GM13977 (cell line): ENCODE results near the gene CACNA1E.

Experiments
- DNase-seq: peaks from one replicate; pipeline ENCODE4 v3.0.0; 2012; ENCODE audit warnings: low spot score
- in situ Hi-C: fragments of 300-500 bp; cut with MboI; formaldehyde crosslinking; loops from one replicate; pipeline ENCODE4 v1.12.0; 2022; ENCODE audit warnings: low sequenced_read_pairs, low pct_unique_long_range_greater_than_20kb, mixed read lengths, inconsistent platforms; ENCODE audit not compliant: unreplicated experiment
- TF ChIP-seq, protein P1 (sequence below): IDR thresholded peaks from 2 replicates; pipeline ENCODE4 v1.5.1; 2012; ENCODE audit warnings: mild to moderate bottlenecking, control low read depth; ENCODE audit not compliant: insufficient read depth; ENCODE audit errors: extremely low read depth, missing control alignments

The CACNA1E gene

DNA sequence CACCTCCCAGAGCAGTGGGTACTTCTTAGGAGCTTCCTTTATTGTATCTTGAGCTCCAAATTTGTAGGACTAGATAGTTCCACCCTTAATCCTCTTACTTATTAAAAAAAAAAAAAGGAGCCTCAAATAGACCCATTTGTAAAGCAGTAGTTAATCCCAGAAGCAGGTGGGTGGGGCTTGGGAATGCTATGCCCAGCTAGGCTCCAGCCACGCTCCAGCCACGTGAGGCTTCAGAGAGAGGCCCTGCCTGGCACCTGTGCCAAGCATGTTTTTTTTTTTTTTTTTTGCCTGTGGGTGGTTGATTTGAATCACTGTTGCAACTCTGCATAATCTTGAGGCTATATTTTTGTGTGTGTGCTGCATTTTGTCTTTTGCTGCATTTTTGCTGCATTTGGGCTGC is 7.0 kb downstream of the CACNA1E start:
- in situ Hi-C loops, result loop anchor here (25.0 kb wide), 1 partner anchor 547 kb away; no protein-coding TSS in a partner anchor
- TF ChIP-seq, protein P1, sequence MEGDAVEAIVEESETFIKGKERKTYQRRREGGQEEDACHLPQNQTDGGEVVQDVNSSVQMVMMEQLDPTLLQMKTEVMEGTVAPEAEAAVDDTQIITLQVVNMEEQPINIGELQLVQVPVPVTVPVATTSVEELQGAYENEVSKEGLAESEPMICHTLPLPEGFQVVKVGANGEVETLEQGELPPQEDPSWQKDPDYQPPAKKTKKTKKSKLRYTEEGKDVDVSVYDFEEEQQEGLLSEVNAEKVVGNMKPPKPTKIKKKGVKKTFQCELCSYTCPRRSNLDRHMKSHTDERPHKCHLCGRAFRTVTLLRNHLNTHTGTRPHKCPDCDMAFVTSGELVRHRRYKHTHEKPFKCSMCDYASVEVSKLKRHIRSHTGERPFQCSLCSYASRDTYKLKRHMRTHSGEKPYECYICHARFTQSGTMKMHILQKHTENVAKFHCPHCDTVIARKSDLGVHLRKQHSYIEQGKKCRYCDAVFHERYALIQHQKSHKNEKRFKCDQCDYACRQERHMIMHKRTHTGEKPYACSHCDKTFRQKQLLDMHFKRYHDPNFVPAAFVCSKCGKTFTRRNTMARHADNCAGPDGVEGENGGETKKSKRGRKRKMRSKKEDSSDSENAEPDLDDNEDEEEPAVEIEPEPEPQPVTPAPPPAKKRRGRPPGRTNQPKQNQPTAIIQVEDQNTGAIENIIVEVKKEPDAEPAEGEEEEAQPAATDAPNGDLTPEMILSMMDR, result no peak

DNA sequence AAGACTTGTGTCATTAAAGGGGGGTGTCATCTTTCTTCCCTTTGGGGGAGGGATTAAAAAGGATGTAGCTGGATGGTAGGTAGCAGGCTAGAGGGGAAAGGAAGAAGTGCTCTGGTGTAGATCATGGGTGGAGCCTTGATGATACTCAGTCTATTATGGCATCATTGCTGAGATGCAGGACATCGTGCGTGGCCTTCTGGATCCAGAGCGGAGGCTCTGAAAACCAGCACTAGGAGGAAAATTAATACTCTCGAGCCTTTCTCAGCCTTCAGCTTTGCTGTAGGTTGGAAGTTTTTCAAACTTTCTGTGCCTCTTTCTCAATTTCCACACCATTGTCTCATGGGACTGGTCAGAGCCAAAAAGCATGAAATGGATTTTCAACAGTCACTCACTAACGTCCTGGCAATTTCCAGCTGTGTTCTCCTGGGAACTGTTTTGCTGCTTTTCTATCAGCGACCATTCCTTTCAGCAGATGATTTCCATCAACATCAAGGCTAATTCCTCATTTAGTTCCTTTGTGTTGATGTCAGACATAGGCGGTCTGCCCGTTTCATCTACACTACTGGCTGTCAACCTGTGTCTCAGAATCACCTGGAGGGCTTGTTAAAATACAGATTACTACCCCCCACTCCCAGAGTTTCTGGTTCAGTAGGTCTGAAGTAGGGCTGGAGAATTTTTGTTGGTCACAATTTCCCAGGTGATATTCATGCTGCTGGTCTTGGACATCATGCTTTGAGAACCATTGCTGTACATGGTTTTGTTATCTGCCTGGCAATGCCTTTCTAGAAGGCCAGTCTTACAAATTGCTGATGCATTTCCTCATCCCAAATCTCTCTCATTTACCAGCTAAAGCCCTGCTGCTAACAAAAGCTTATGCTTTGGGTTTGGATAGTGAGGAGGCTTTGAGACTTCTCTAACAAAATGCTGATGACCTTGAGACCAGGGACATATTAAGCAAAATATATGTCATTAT is 7.7 kb downstream of the CACNA1E start:
- DNase-seq, result no peak
- in situ Hi-C loops, result loop anchor here (25.0 kb wide), 1 partner anchor 546 kb away; no protein-coding TSS in a partner anchor
- TF ChIP-seq, protein P1, result no peak

More for the DNA sequence above, 7.0 kb downstream of the CACNA1E start:
- no peak for DNase-seq

DNA sequence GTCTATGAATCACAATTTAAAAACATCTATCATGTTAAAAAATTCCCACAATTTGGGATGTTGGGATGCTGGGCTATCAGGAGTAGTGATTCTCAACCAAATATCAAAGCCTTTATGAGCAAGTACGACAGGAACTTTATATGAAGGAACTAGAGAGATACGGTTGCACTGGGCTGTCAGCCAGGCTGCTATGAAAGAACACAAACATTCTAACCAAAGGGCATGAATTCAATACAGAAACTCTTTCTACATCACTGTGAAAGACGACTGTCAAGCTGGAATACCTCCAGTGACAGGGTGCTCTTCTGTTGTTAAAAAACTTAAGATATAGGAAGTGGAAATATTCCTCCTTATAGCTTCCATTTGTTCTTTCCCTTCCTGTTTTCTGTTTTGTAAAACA is 9.8 kb downstream of the CACNA1E start:
- no peak for DNase-seq
- in situ Hi-C loops, result loop anchor here (25.0 kb wide), 1 partner anchor 544 kb away; no protein-coding TSS in a partner anchor
- TF ChIP-seq, protein P1, result no peak

DNA sequence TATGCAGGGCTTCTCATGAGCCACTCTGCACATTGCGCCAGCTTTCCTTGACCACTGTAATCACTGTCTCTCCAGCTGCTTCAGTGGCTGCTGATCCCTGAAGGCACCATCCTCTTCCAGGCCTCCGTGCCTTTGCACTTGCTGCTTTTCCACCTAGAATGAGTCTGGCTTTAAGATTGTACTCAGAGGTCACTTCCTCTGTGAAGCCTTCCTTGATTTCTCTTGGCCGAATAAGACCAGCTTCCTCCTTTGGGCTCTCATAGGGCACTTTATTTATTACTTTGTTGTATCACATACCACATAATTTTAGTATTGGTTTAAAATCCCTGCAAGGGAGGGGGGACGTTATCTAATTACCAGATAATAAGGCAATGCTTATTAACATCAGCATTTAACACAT is 10.6 kb downstream of the CACNA1E start:
- no peak for DNase-seq
- in situ Hi-C loops, result loop anchor here (25.0 kb wide), 1 partner anchor 543 kb away; no protein-coding TSS in a partner anchor
- TF ChIP-seq, protein P1, result no peak

DNA sequence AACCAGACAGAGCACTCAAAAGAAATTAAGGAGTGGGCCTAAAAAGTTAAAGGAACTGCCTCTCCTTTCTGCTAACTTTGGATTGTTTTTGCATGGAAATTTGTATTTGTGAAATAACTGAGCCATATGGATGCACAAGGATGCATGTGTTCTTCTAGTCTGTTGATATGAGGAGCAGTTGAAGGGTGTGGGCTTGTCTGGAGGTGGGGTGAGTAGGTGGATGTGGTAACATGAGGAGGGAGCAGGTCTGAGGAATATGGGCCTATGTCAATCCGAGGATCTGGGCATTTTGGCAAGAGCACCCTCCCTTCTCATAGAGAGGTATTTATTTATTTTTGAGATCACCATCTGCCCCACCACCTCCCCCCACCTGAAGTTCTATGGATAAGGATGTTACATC is 13.4 kb downstream of the CACNA1E start:
- TF ChIP-seq, protein P1, result no peak
- no peak for DNase-seq
- in situ Hi-C loops, result loop anchor here (25.0 kb wide), 1 partner anchor 541 kb away; no protein-coding TSS in a partner anchor

DNA sequence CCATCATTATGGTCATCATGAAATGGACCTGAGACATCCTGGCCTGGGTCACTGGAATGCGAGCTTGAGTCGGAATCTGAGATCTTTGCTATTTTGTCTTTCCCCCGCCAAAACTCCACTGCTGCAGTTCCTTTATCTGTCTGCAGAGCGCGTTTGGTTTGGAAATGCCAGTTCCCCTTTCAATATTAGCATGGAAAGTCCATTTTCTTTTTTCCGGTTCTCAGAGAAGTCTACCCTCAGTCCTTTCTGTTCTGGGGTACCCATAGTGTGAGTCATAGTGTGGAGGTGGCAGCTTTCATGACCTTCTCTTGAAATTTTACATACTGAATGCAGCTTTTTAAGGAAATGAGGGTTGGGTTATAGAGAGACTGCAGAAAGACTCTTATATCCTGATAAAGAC is 14.6 kb downstream of the CACNA1E start:
- in situ Hi-C loops, result loop anchor here (25.0 kb wide), 1 partner anchor 539 kb away; no protein-coding TSS in a partner anchor
- TF ChIP-seq, protein P1, result peak; percentile 21
- DNase-seq, result no peak
